ENCODE measurements around the gene PPL. TPM values are rescaled to one million over a fixed set of nuclear protein-coding genes. Genes with fewer than 3 reads are reported as not detected.

PPL gene
- total and polyA plus RNA-seq, 2 of the 13 experiments (the other 11 are each of a cell fraction or from before 2014, with no cell fraction given): 5.7 to 6.6 TPM

- TF ChIP-seq ZNF451 (CRISPR knock-in tag; IDR thresholded peaks at IDR 0.05): peak; percentile 52; the same call in 1 of the 2 replicates
- TF ChIP-seq ZMAT3 (CRISPR knock-in tag; conservative IDR thresholded peaks at IDR 0.05): 0 out of 2 replicates have a peak, but pooled peaks have one; percentile 61
- no peak for TF ChIP-seq TEAD2 (CRISPR knock-in tag; IDR thresholded peaks at IDR 0.05)
- TF ChIP-seq, protein P1, sequence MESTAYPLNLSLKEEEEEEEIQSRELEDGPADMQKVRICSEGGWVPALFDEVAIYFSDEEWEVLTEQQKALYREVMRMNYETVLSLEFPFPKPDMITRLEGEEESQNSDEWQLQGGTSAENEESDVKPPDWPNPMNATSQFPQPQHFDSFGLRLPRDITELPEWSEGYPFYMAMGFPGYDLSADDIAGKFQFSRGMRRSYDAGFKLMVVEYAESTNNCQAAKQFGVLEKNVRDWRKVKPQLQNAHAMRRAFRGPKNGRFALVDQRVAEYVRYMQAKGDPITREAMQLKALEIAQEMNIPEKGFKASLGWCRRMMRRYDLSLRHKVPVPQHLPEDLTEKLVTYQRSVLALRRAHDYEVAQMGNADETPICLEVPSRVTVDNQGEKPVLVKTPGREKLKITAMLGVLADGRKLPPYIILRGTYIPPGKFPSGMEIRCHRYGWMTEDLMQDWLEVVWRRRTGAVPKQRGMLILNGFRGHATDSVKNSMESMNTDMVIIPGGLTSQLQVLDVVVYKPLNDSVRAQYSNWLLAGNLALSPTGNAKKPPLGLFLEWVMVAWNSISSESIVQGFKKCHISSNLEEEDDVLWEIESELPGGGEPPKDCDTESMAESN (CRISPR knock-in tag; conservative IDR thresholded peaks at IDR 0.05): peak; percentile 69; the same call in 1 of the 2 replicates
- no peak for TF ChIP-seq KDM5A (IDR thresholded peaks at IDR 0.05; ENCODE audit: borderline replicate concordance, low read length)
- no peak for TF ChIP-seq BORCS8-MEF2B (CRISPR knock-in tag; IDR thresholded peaks at IDR 0.05)
- TF ChIP-seq, protein P2, sequence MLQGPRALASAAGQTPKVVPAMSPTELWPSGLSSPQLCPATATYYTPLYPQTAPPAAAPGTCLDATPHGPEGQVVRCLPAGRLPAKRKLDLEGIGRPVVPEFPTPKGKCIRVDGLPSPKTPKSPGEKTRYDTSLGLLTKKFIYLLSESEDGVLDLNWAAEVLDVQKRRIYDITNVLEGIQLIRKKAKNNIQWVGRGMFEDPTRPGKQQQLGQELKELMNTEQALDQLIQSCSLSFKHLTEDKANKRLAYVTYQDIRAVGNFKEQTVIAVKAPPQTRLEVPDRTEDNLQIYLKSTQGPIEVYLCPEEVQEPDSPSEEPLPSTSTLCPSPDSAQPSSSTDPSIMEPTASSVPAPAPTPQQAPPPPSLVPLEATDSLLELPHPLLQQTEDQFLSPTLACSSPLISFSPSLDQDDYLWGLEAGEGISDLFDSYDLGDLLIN (CRISPR knock-in tag; IDR thresholded peaks at IDR 0.05; ENCODE audit: borderline replicate concordance): no peak; the same call in 1 of the 2 replicates
- TF ChIP-seq ZNF644 (CRISPR knock-in tag; IDR thresholded peaks at IDR 0.05; ENCODE audit: low read depth): 0 out of 2 replicates have a peak, but pooled peaks have one; percentile 8
- TF ChIP-seq ZNF512B (CRISPR knock-in tag; IDR thresholded peaks at IDR 0.05; ENCODE audit: borderline replicate concordance): no peak
- TF ChIP-seq RBM39 (IDR thresholded peaks at IDR 0.05; ENCODE audit: low read depth, low read length, poor library complexity, severe bottlenecking): no peak
- no peak for TF ChIP-seq ATF7 (IDR thresholded peaks at IDR 0.05)
- TF ChIP-seq ATF7 (CRISPR knock-in tag; IDR thresholded peaks at IDR 0.05): peak; percentile 72; the same call in 1 of the 2 replicates
- TF ChIP-seq ZSCAN9 (CRISPR knock-in tag; IDR thresholded peaks at IDR 0.05; ENCODE audit: borderline replicate concordance): no peak
- no peak for TF ChIP-seq PCBP1 (IDR thresholded peaks at IDR 0.05; ENCODE audit: borderline replicate concordance, low read depth, low read length)
- TF ChIP-seq, protein P3, sequence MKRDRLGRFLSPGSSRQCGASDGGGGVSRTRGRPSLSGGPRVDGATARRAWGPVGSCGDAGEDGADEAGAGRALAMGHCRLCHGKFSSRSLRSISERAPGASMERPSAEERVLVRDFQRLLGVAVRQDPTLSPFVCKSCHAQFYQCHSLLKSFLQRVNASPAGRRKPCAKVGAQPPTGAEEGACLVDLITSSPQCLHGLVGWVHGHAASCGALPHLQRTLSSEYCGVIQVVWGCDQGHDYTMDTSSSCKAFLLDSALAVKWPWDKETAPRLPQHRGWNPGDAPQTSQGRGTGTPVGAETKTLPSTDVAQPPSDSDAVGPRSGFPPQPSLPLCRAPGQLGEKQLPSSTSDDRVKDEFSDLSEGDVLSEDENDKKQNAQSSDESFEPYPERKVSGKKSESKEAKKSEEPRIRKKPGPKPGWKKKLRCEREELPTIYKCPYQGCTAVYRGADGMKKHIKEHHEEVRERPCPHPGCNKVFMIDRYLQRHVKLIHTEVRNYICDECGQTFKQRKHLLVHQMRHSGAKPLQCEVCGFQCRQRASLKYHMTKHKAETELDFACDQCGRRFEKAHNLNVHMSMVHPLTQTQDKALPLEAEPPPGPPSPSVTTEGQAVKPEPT (CRISPR knock-in tag; IDR thresholded peaks at IDR 0.05; ENCODE audit: low read depth): no peak; the same call in 1 of the 2 replicates
- no peak for TF ChIP-seq BATF2 (CRISPR knock-in tag; IDR thresholded peaks at IDR 0.05)
- TF ChIP-seq, protein P4, sequence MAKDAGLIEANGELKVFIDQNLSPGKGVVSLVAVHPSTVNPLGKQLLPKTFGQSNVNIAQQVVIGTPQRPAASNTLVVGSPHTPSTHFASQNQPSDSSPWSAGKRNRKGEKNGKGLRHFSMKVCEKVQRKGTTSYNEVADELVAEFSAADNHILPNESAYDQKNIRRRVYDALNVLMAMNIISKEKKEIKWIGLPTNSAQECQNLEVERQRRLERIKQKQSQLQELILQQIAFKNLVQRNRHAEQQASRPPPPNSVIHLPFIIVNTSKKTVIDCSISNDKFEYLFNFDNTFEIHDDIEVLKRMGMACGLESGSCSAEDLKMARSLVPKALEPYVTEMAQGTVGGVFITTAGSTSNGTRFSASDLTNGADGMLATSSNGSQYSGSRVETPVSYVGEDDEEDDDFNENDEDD (CRISPR knock-in tag; IDR thresholded peaks at IDR 0.05; ENCODE audit: borderline replicate concordance): no peak; the same call in 1 of the 2 replicates
- TF ChIP-seq FOXJ3 (CRISPR knock-in tag; IDR thresholded peaks at IDR 0.05; ENCODE audit: borderline replicate concordance): 0 out of 2 replicates have a peak, but pooled peaks have one; percentile 22
Observed at GRCh38 chr16:4936991-4937781, at the start of gene PPL (continued).

Data from HepG2 (cell line).